Stimulated activated CD4-positive, alpha-beta T cell treated with anti-CD3 and anti-CD28 coated beads, Interleukin-2, amount 100 ng/mL, for 4 hours (primary cell): ENCODE measurements around the gene GPATCH2.

Experiments
- DNase-seq: peaks from one replicate; pipeline ENCODE4 v3.0.0-alpha.2; 2020; ENCODE audit warnings: low read depth

Gene GPATCH2

GRCh38 chr1:217577336-217577735, 53.6 kb downstream of the GPATCH2 start:
- DNase-seq: no peak

- DNase-seq: no peak
Measured at GRCh38 chr1:217574265-217574949, 56.5 kb downstream of the GPATCH2 start.

- no peak for DNase-seq
Measured at GRCh38 chr1:217569021-217569420, 61.9 kb downstream of the GPATCH2 start.

- DNase-seq: no peak
Measured at GRCh38 chr1:217568200-217568599, 62.7 kb downstream of the GPATCH2 start.

GRCh38 chr1:217564833-217565232, 66.1 kb downstream of the GPATCH2 start:
- DNase-seq: no peak

GRCh38 chr1:217564207-217564606, 66.7 kb downstream of the GPATCH2 start:
- no peak for DNase-seq

- DNase-seq: no peak
Measured at GRCh38 chr1:217563179-217563578, 67.7 kb downstream of the GPATCH2 start.

GRCh38 chr1:217562229-217562878, 68.5 kb downstream of the GPATCH2 start:
- DNase-seq: no peak

GRCh38 chr1:217561446-217561845, 69.4 kb downstream of the GPATCH2 start:
- no peak for DNase-seq

- DNase-seq: no peak
Measured at GRCh38 chr1:217554849-217555248, 76.0 kb downstream of the GPATCH2 start.

- no peak for DNase-seq
Measured at GRCh38 chr1:217553949-217554509, 76.9 kb downstream of the GPATCH2 start.

- no peak for DNase-seq
Measured at GRCh38 chr1:217552339-217552951, 78.4 kb downstream of the GPATCH2 start.

- DNase-seq: no peak
Measured at GRCh38 chr1:217542837-217543236, 88.1 kb downstream of the GPATCH2 start.

- no peak for DNase-seq
Measured at GRCh38 chr1:217542136-217542777, 88.6 kb downstream of the GPATCH2 start.

- no peak for DNase-seq
Measured at GRCh38 chr1:217540321-217540720, 90.6 kb downstream of the GPATCH2 start.

- no peak for DNase-seq
Measured at GRCh38 chr1:217539510-217539909, 91.4 kb downstream of the GPATCH2 start.

GRCh38 chr1:217535601-217536377, 95.1 kb downstream of the GPATCH2 start:
- DNase-seq: no peak

- DNase-seq: no peak
Measured at GRCh38 chr1:217534566-217534965, 96.3 kb downstream of the GPATCH2 start.

- no peak for DNase-seq
Measured at GRCh38 chr1:217528271-217528670, 102.6 kb downstream of the GPATCH2 start.

- no peak for DNase-seq
Measured at GRCh38 chr1:217527151-217527550, 103.7 kb downstream of the GPATCH2 start.

- no peak for DNase-seq
Measured at GRCh38 chr1:217526636-217527035, 104.3 kb downstream of the GPATCH2 start.
